PFSK-1 (cell line): ENCODE data around the gene RER1.

Experiments
- FOXP2 ChIP-seq: optimal IDR thresholded peaks from 2 replicates; pipeline ENCODE3; 2011; ENCODE audit warnings: borderline replicate concordance, control low read depth, inconsistent platforms; ENCODE audit not compliant: insufficient read depth; ENCODE audit errors: extremely low read length, extremely low read depth
- POLR2AphosphoS5 ChIP-seq: IDR thresholded peaks from 2 replicates; pipeline ENCODE4 v1.6.1; 2012; ENCODE audit warnings: low read depth, mild to moderate bottlenecking, control low read depth, low read length, moderate library complexity
- SIN3A ChIP-seq: IDR thresholded peaks from 2 replicates; pipeline ENCODE4 v1.6.1; 2012; ENCODE audit warnings: mild to moderate bottlenecking, low read length, moderate library complexity, borderline replicate concordance; ENCODE audit not compliant: insufficient read depth
- TAF1 ChIP-seq: IDR thresholded peaks from 2 replicates; pipeline ENCODE4 v1.6.1; 2012; ENCODE audit warnings: low read length, control low read depth, borderline replicate concordance; ENCODE audit not compliant: insufficient read depth
- TF ChIP-seq, protein P1 (sequence below), 2 experiments: IDR thresholded peaks; 2 replicates each; pipeline versions ENCODE4 v1.6.1 to v1.8.0; 2011 to 2012; ENCODE audit warnings: low read depth in 2 of 2, low read length in 2 of 2, control low read depth in 1 of 2, inconsistent platforms in 1 of 2, mild to moderate bottlenecking in 1 of 2, moderate library complexity in 1 of 2; ENCODE audit not compliant: insufficient read depth in 1 of 2

DNA sequence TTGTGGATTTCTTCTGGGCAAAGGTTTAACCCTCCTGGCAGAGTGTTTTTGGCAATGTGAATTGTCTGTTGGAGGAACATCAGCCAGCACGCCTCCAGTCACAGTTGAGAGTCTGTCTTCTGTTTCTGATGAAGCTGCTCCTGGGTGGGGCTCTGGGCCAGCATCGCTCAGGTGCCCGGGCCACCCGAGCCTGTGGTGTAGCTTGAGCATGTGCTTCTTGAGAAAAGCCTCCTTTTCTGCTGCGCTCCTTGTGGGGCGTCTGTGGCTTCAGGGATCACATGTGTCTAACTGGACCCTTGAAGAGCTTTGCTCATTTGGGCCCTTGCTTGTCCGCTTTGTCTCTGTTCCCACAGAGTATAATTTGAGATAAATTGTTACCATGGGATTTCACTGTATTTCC is 7.2 kb downstream of the RER1 start:
- TF ChIP-seq SIN3A (no peak), TAF1 (no peak), POLR2AphosphoS5 (no peak), FOXP2 (no peak)
- TF ChIP-seq, protein P1, sequence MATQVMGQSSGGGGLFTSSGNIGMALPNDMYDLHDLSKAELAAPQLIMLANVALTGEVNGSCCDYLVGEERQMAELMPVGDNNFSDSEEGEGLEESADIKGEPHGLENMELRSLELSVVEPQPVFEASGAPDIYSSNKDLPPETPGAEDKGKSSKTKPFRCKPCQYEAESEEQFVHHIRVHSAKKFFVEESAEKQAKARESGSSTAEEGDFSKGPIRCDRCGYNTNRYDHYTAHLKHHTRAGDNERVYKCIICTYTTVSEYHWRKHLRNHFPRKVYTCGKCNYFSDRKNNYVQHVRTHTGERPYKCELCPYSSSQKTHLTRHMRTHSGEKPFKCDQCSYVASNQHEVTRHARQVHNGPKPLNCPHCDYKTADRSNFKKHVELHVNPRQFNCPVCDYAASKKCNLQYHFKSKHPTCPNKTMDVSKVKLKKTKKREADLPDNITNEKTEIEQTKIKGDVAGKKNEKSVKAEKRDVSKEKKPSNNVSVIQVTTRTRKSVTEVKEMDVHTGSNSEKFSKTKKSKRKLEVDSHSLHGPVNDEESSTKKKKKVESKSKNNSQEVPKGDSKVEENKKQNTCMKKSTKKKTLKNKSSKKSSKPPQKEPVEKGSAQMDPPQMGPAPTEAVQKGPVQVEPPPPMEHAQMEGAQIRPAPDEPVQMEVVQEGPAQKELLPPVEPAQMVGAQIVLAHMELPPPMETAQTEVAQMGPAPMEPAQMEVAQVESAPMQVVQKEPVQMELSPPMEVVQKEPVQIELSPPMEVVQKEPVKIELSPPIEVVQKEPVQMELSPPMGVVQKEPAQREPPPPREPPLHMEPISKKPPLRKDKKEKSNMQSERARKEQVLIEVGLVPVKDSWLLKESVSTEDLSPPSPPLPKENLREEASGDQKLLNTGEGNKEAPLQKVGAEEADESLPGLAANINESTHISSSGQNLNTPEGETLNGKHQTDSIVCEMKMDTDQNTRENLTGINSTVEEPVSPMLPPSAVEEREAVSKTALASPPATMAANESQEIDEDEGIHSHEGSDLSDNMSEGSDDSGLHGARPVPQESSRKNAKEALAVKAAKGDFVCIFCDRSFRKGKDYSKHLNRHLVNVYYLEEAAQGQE (IDR thresholded peaks at IDR 0.05; ENCODE audit: insufficient read depth in 1 of 2, low read depth in 2 of 2, low read length in 2 of 2): no peak
